ENCODE results near the gene GCK.

DNA sequence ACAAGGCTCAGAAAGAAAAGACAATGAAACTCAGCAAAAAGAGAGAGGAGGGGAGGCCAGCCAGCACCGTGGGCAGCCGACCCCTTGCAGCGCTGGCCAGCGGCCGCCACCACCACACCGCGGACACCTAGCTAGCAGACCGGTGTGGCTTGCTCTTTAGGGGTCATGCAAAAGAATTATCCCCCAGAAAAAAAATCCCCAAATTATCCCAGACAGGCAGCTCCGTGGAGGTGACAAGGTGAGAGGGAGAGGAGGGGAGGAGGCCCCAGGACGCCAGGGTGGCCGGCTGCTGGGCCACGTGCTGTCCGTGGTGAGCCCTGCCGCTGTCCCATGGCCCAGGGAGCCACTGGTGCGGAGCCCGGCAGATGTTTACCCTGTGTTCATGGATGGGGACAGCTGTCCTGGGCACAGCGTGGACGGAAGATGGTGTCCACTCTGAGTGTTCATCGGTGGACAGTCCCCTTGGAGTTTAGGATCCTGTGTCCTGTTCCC is 28.0 kb upstream of the GCK start:
- no peak for TF ChIP-seq EZH2 (IDR thresholded peaks at IDR 0.05; ENCODE audit: borderline replicate concordance, low read depth, low read length, severe bottlenecking)
- TF ChIP-seq, protein P1, sequence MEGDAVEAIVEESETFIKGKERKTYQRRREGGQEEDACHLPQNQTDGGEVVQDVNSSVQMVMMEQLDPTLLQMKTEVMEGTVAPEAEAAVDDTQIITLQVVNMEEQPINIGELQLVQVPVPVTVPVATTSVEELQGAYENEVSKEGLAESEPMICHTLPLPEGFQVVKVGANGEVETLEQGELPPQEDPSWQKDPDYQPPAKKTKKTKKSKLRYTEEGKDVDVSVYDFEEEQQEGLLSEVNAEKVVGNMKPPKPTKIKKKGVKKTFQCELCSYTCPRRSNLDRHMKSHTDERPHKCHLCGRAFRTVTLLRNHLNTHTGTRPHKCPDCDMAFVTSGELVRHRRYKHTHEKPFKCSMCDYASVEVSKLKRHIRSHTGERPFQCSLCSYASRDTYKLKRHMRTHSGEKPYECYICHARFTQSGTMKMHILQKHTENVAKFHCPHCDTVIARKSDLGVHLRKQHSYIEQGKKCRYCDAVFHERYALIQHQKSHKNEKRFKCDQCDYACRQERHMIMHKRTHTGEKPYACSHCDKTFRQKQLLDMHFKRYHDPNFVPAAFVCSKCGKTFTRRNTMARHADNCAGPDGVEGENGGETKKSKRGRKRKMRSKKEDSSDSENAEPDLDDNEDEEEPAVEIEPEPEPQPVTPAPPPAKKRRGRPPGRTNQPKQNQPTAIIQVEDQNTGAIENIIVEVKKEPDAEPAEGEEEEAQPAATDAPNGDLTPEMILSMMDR (IDR thresholded peaks at IDR 0.05; ENCODE audit: borderline replicate concordance, extremely low read depth, low read length, poor library complexity, severe bottlenecking): no peak

Data from DND-41 (cell line).